Mesothelial cell of epicardium (in vitro differentiated cells): Measurements from ENCODE around the gene RAB1B. TPM values are rescaled to one million over a fixed set of nuclear protein-coding genes. Genes with fewer than 3 reads are reported as not detected.
A peak's percentile ranks its signal among the peaks of the same experiment; 100 is the strongest.
"Not testable (repeated sequence)": the region's sequence is repeated elsewhere in the genome, so short reads cannot be mapped to it uniquely, and the experiment has no call there.

Source experiments
- DNase-seq, 2 experiments: peaks; one replicate each; pipeline ENCODE4 v3.0.0; 2021; ENCODE audit warnings: low spot score in 2 of 2; ENCODE audit not compliant: unreplicated experiment in 2 of 2
- H3K27ac Mint-ChIP-seq: 2 replicates; pipeline ENCODE4 v1.8.0; 2021; ENCODE audit warnings: mixed read lengths
- H3K27me3 Mint-ChIP-seq: 2 replicates; pipeline ENCODE4 v1.8.0; 2021; ENCODE audit warnings: low read depth, mixed read lengths
- H3K36me3 Mint-ChIP-seq: 2 replicates; pipeline ENCODE4 v1.8.0; 2021; ENCODE audit warnings: mixed read lengths
- H3K4me1 Mint-ChIP-seq: 2 replicates; pipeline ENCODE4 v1.8.0; 2021; ENCODE audit warnings: mixed read lengths
- H3K4me3 Mint-ChIP-seq: 2 replicates; pipeline ENCODE4 v1.8.0; 2021; ENCODE audit warnings: mild to moderate bottlenecking, moderate library complexity, mixed read lengths
- H3K9me3 Mint-ChIP-seq: 2 replicates; pipeline ENCODE4 v1.8.0; 2021; ENCODE audit warnings: mixed read lengths
- CTCF ChIP-seq: fragments of 200-600 bp; sonication (generic); IDR thresholded peaks from one replicate; pipeline ENCODE4 v1.5.0; 2021; ENCODE audit warnings: antibody characterized with exemption; ENCODE audit not compliant: unreplicated experiment
- total RNA-seq: library from RNA; stranded (reverse); gene quantifications from 3 replicates; pipeline ENCODE4 v1.2.1, GENCODE V29; 2021

The RAB1B gene
- total RNA-seq, 1 donor from 2014 or later, result 91.8 TPM

- Mint-ChIP-seq H3K4me1 (peaks cover 47% of the 10 kb centered on the region), H3K4me3 (peak within 1 kb of the TSS; percentile 84), H3K27ac (peak within 1 kb of the TSS; percentile 97), H3K9me3 (peaks cover 6% of the 10 kb centered on the region), H3K27me3 (no peaks in the 10 kb centered on the region), H3K36me3 (no peaks in the 10 kb centered on the region)
- DNase-seq, result peak in 1 of 2 experiments; percentile 68
- TF ChIP-seq CTCF, result no peak
Observed at GRCh38 chr11:66316849-66317251, 48.4 kb downstream of the RAB1B start, which contains the start of gene CD248. TSS of gene CD248 (minus strand) at chr11:66317044. CDS start at chr11:66317027, 17 bp downstream.

GRCh38 chr11:66317322-66317722, 48.9 kb downstream of the RAB1B start:
- peak overlapping the region; percentile 97 for H3K27ac Mint-ChIP-seq
- H3K9me3 Mint-ChIP-seq, result peaks cover 6% of the 10 kb centered on the region
- H3K27me3 Mint-ChIP-seq, result no peaks in the 10 kb centered on the region
- no peaks in the 10 kb centered on the region for H3K36me3 Mint-ChIP-seq
- H3K4me1 Mint-ChIP-seq, result peaks cover 46% of the 10 kb centered on the region
- no peak for TF ChIP-seq CTCF
- H3K4me3 Mint-ChIP-seq, result peak overlapping the region; percentile 60
- no peak for DNase-seq

GRCh38 chr11:66317723-66318599, 49.5 kb downstream of the RAB1B start:
- Mint-ChIP-seq H3K27me3 (no peaks in the 10 kb centered on the region), H3K4me3 (peak overlapping the region; percentile 60), H3K27ac (peak overlapping the region; percentile 97), H3K4me1 (peaks cover 46% of the 10 kb centered on the region), H3K9me3 (peaks cover 6% of the 10 kb centered on the region), H3K36me3 (no peaks in the 10 kb centered on the region)
- DNase-seq, result no peak
- TF ChIP-seq CTCF, result no peak

- peak overlapping the region; percentile 97 for H3K27ac Mint-ChIP-seq
- no peak for TF ChIP-seq CTCF
- H3K36me3 Mint-ChIP-seq, result no peaks in the 10 kb centered on the region
- no peak for DNase-seq
- H3K27me3 Mint-ChIP-seq, result no peaks in the 10 kb centered on the region
- no peak overlapping the region for H3K4me3 Mint-ChIP-seq
- H3K9me3 Mint-ChIP-seq, result peaks cover 6% of the 10 kb centered on the region
- peaks cover 45% of the 10 kb centered on the region for H3K4me1 Mint-ChIP-seq
Observed at GRCh38 chr11:66318600-66318970, 50.1 kb downstream of the RAB1B start.

GRCh38 chr11:66320289-66320688, 51.9 kb downstream of the RAB1B start:
- H3K27ac Mint-ChIP-seq, H3K36me3 Mint-ChIP-seq, H3K9me3 Mint-ChIP-seq, DNase-seq, H3K4me3 Mint-ChIP-seq, H3K27me3 Mint-ChIP-seq: not testable (repeated sequence)
- peaks cover 44% of the 10 kb centered on the region for H3K4me1 Mint-ChIP-seq

GRCh38 chr11:66320748-66321147, 52.3 kb downstream of the RAB1B start:
- H3K9me3 Mint-ChIP-seq, H3K36me3 Mint-ChIP-seq, H3K27ac Mint-ChIP-seq, H3K27me3 Mint-ChIP-seq, DNase-seq, H3K4me3 Mint-ChIP-seq: not testable (repeated sequence)
- H3K4me1 Mint-ChIP-seq, result peaks cover 44% of the 10 kb centered on the region
